A549 treated with RU486 at 1 μM for 4 hours (cell line): ENCODE data around the gene DMBT1. TPM values are rescaled to one million over a fixed set of nuclear protein-coding genes. Genes with fewer than 3 reads are reported as not detected.

Experiments
- total RNA-seq: library from RNA; stranded (reverse); fragments of 200-300 nt; extraction: Qiagen RNA extraction; gene quantifications from 5 replicates; pipeline ENCODE4 v1.2.3, GENCODE V29; 2022; ENCODE audit warnings: low read depth

DMBT1 gene
- total RNA-seq = 0.05 to 0.11 TPM (median 0.09 TPM) in 5 replicates

GRCh38 chr10:122560279-122560804 is at the start of gene DMBT1:
DMBT1 (plus strand) TSS chr10:122560754; CDS start chr10:122560771, 17 bp downstream.

Other genes starting within 250 kb of the DMBT1 start
- 11.7 to 24.1 TPM (median 22.5 TPM) in 5 replicates for gene PLEKHA1, start 186.0 kb upstream of the DMBT1 start, total RNA-seq
- gene ARMS2, start 106.1 kb upstream of the DMBT1 start, total RNA-seq = not detected in 5 replicates
- 54.2 to 69.3 TPM (median 58.8 TPM) in 5 replicates for gene HTRA1, start 99.2 kb upstream of the DMBT1 start, total RNA-seq
- gene C10orf120, start 139.1 kb downstream of the DMBT1 start, total RNA-seq = not detected in 5 replicates